B cell (primary cell): Measurements from ENCODE around the gene ZNF830. TPM values are rescaled to one million over a fixed set of nuclear protein-coding genes. Genes with fewer than 3 reads are reported as not detected.

Experiments used
- ATAC-seq: fragments of 200-7000 bp; cut with Tn5 transposase; one replicate; pipeline ENCODE4 v1.10.0; 2021; ENCODE audit warnings: low read depth, mild to moderate bottlenecking, moderate number of reproducible peaks, moderate library complexity
- CTCF ChIA-PET: fragments of 350-600 bp; sonication (Branson Sonifier 250); formaldehyde crosslinking; loops from one replicate; lab custom pipeline; 2021; ENCODE audit warnings: antibody characterized with exemption, inconsistent platforms; lab: Charles Lee
- POLR2A ChIA-PET: fragments of 350-600 bp; sonication (Branson Sonifier 250); formaldehyde crosslinking; loops from one replicate; lab custom pipeline; 2021; ENCODE audit warnings: antibody characterized with exemption; lab: Charles Lee
- DNase-seq: peaks from one replicate; pipeline ENCODE4 v3.0.0; 2013
- H2AFZ ChIP-seq: 2 replicates; pipeline ENCODE4 v1.6.1; 2012; ENCODE audit warnings: mild to moderate bottlenecking, low read depth, low read length; ENCODE audit not compliant: insufficient read depth, poor library complexity, severe bottlenecking
- H3K27ac ChIP-seq, 2 donors: 1 replicate in 1 of 2; 2 replicates in 1 of 2; pipeline ENCODE4 v1.5.1; 2012 to 2013; ENCODE audit warnings: low read length in 2 of 2, mild to moderate bottlenecking in 2 of 2, moderate library complexity in 1 of 2
- H3K27me3 ChIP-seq, 4 experiments: fragments of 200-600 bp in 1 of 4; sonication (generic) in 1 of 4; replicated peaks in 1 of 4; 1 replicate in 2 of 4; 2 replicates in 2 of 4; pipeline versions ENCODE4 v1.6.1 to v1.7.0; 2013 to 2016; ENCODE audit warnings: low read length in 3 of 4, mild to moderate bottlenecking in 2 of 4, mixed read lengths in 1 of 4, moderate library complexity in 1 of 4; ENCODE audit not compliant: insufficient read depth in 4 of 4, control insufficient read depth in 3 of 4; ENCODE audit errors: control extremely low read depth in 1 of 4
- H3K36me3 ChIP-seq, 2 experiments: replicated peaks in 1 of 2; 1 replicate in 1 of 2; 2 replicates in 1 of 2; pipeline versions ENCODE4 v1.6.1 to v1.7.1; 2013; ENCODE audit warnings: low read length in 1 of 2; ENCODE audit not compliant: insufficient read depth in 2 of 2, control insufficient read depth in 1 of 2; ENCODE audit errors: control extremely low read depth in 1 of 2, extremely low read depth in 1 of 2
- H3K4me1 ChIP-seq, 2 donors: fragments of 200-600 bp in 1 of 2; sonication (generic) in 1 of 2; 1 replicate in 1 of 2; 2 replicates in 1 of 2; pipeline versions ENCODE4 v1.5.1 to v1.6.1; 2013 to 2017; ENCODE audit warnings: low read length in 2 of 2; ENCODE audit not compliant: control insufficient read depth in 2 of 2, insufficient read depth in 2 of 2
- H3K4me2 ChIP-seq: replicated peaks from 2 replicates; pipeline ENCODE3; 2012; ENCODE audit warnings: mild to moderate bottlenecking, low read depth, low read length; ENCODE audit not compliant: poor library complexity, severe bottlenecking
- H3K4me3 ChIP-seq, 5 experiments: fragments of 200-600 bp in 1 of 5; sonication (generic) in 1 of 5; 1 replicate in 3 of 5; 2 replicates in 2 of 5; pipeline versions ENCODE4 v1.5.1 to v1.7.0; 2011 to 2016; ENCODE audit warnings: low read length in 4 of 5, mild to moderate bottlenecking in 4 of 5, low read depth in 2 of 5, control low read depth in 1 of 5, moderate library complexity in 1 of 5; ENCODE audit not compliant: insufficient read depth in 1 of 5; ENCODE audit errors: control extremely low read depth in 1 of 5, extremely low read depth in 1 of 5
- H3K79me2 ChIP-seq: fragments of 200-600 bp; sonication (generic); one replicate; pipeline ENCODE4 v1.6.0; 2016; ENCODE audit warnings: low read length; ENCODE audit not compliant: control insufficient read depth, insufficient read depth
- H3K9ac ChIP-seq: fragments of 200-600 bp; sonication (generic); 2 replicates; pipeline ENCODE4 v1.6.1; 2017; ENCODE audit warnings: mild to moderate bottlenecking, low read length, moderate library complexity
- H3K9me3 ChIP-seq, 3 donors: one replicate each; pipeline versions ENCODE4 v1.6.1 to v1.7.1; 2013; ENCODE audit warnings: low read length in 2 of 3; ENCODE audit not compliant: control insufficient read depth in 2 of 3, insufficient read depth in 1 of 3; ENCODE audit errors: control extremely low read depth in 1 of 3
- H4K20me1 ChIP-seq: 2 replicates; pipeline ENCODE4 v1.6.0; 2012; ENCODE audit warnings: mild to moderate bottlenecking, low read length; ENCODE audit not compliant: insufficient read depth, control insufficient read depth, poor library complexity, severe bottlenecking
- H3K27ac Mint-ChIP-seq: one replicate; pipeline ENCODE4 v1.8.0; 2021; ENCODE audit warnings: mixed read lengths
- H3K27me3 Mint-ChIP-seq: one replicate; pipeline ENCODE4 v1.8.0; 2021; ENCODE audit warnings: mixed read lengths
- H3K4me1 Mint-ChIP-seq: one replicate; pipeline ENCODE4 v1.8.0; 2021; ENCODE audit warnings: mixed read lengths
- H3K4me3 Mint-ChIP-seq: one replicate; pipeline ENCODE4 v1.8.0; 2021; ENCODE audit warnings: mixed read lengths
- H3K9me3 Mint-ChIP-seq: one replicate; pipeline ENCODE4 v1.8.0; 2022; ENCODE audit warnings: mixed read lengths; ENCODE audit not compliant: insufficient read depth
- CTCF ChIP-seq: fragments of 200-600 bp; IDR thresholded peaks from one replicate; pipeline ENCODE4 v1.8.0; 2022; ENCODE audit warnings: antibody characterized with exemption, mild to moderate bottlenecking
- EZH2 ChIP-seq: IDR thresholded peaks from 2 replicates; pipeline ENCODE4 v1.6.1; 2012; ENCODE audit warnings: borderline replicate concordance, low read depth, mild to moderate bottlenecking, moderate library complexity, low read length; ENCODE audit not compliant: insufficient read depth, poor library complexity, severe bottlenecking
- WGBS: methylation state at CpG from one replicate; pipeline ENCODE4 v1.1.5; 2013; ENCODE audit warnings: missing lambda C conversion rate; ENCODE audit not compliant: insufficient coverage; 5-methylcytosine and 5-hydroxymethylcytosine counted together
- intact Hi-C: fragments of 100-400 bp; cut with micrococcal nuclease; formaldehyde crosslinking; loops from one replicate; pipeline ENCODE4 v1.10.0; 2022
- polyA plus RNA-seq: library from polyadenylated mRNA; depleted of rRNA; stranded (reverse); fragments of >200 nt; gene quantifications from 2 replicates; pipeline ENCODE4 v1.2.3, GENCODE V29; 2012
- total RNA-seq, 2 donors: library from RNA; stranded (reverse); fragments of 120-200 nt in 1 of 2; gene quantifications; 1 replicate in 1 of 2; 2 replicates in 1 of 2; pipeline versions ENCODE4 v1.2.3 to v1.2.4, GENCODE V29; 2013 to 2022

Gene ZNF830
- total and polyA plus RNA-seq, 2 donors (not counting 1 experiment from before 2014, with no cell fraction given): 9.3 to 44.6 TPM

DNA sequence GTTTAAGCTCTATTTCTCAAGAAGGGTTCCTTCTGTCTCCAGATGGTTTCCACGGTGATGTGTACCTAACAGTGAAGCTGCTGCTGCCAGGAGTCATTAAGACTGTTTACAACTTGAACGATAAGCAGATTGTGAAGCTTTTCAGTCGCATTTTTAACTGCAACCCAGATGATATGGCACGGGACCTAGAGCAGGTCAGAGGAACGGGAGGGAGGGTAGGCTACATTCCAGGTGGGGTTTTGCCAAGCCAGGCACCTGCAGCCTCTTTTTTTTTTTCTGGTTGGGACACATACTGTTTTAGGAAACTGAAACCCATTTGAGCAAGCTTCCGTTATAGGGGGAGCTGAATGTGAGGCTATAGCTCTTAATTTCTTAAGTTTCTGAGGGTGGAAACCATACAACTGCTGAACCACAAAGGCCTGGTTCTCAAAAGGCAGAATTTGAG lies 29.6 kb downstream of the ZNF830 start:
- CTCF ChIA-PET: interaction anchor here (0.7 to 2.0 kb wide), 6 partner anchors 9 to 571 kb away, joined by 3 to 9 read pairs (median 4); partner anchors contain the start of gene LIG3

DNA sequence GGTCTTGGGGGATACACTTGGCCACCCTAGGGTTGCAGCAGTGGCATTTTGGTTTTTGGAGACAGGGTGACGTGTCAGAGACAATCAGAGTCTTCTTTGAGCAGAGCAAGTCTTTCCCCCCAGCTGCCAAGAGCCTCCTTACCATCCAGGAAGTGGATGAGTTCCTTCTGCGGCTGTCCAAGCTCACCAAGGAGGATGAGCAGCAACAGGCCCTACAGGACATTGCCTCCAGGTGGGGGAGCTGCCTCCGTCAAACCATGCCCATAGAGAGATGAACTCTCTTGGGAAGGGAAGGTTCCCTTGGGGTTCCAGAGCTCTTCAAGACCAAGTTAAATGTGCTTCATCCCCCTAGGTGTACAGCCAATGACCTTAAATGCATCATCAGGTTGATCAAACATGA lies 30.3 kb downstream of the ZNF830 start:
- Mint-ChIP-seq H3K27me3 (no peaks in the 10 kb centered on the region), H3K4me3 (no peak overlapping the region), H3K4me1 (no peaks in the 10 kb centered on the region), H3K27ac (no peak overlapping the region), H3K9me3 (no peaks in the 10 kb centered on the region)
- Histone ChIP-seq H2AFZ (no peak overlapping the region), H3K27me3 (no peaks in the 10 kb centered on the region), H3K9ac (no peak overlapping the region), H3K4me1 (no peaks in the 10 kb centered on the region), H3K4me3 (no peak overlapping the region), H3K79me2 (peaks cover 4% of the 10 kb centered on the region), H3K9me3 (no peaks in the 10 kb centered on the region), H3K27ac (no peak overlapping the region), H3K36me3 (peaks cover 0 to 70% of the 10 kb centered on the region in 2 experiments), H4K20me1 (no peaks in the 10 kb centered on the region), H3K4me2 (no peak overlapping the region)
- DNase-seq: no peak
- ChIA-PET CTCF (interaction anchor here (1.1 to 2.0 kb wide), 5 partner anchors 8 to 127 kb away, joined by 3 to 9 read pairs (median 5); partner anchors contain the start of gene LIG3), POLR2A (no interaction called here)
- 100% methylated on average over 2 of the region's 3 CpGs for WGBS
- intact Hi-C loops: no loop called here
- no peak for ATAC-seq
- no peak for TF ChIP-seq EZH2
- no peak for TF ChIP-seq CTCF

More for the DNA sequence above, 29.6 kb downstream of the ZNF830 start:
- H3K79me2 ChIP-seq: peaks cover 8% of the 10 kb centered on the region
- H3K36me3 ChIP-seq: peaks cover 0 to 71% of the 10 kb centered on the region in 2 experiments
- Mint-ChIP-seq H3K27me3 (no peaks in the 10 kb centered on the region), H3K9me3 (no peaks in the 10 kb centered on the region), H3K27ac (no peak overlapping the region), H3K4me3 (no peak overlapping the region), H3K4me1 (no peaks in the 10 kb centered on the region)
- ATAC-seq: no peak
- POLR2A ChIA-PET: no interaction called here
- no peaks in the 10 kb centered on the region for H3K27me3 ChIP-seq
- no peak overlapping the region for H3K9ac ChIP-seq
- no peak for DNase-seq
- no peaks in the 10 kb centered on the region for H4K20me1 ChIP-seq
- no peaks in the 10 kb centered on the region for H3K9me3 ChIP-seq
- TF ChIP-seq EZH2: no peak
- TF ChIP-seq CTCF: no peak
- no peak overlapping the region for H3K4me2 ChIP-seq
- intact Hi-C loops: no loop called here
- no peak overlapping the region for H3K4me3 ChIP-seq
- no peak overlapping the region for H2AFZ ChIP-seq
- no peak overlapping the region for H3K27ac ChIP-seq
- 79% methylated on average over 6 of the region's 6 CpGs for WGBS
- H3K4me1 ChIP-seq: no peaks in the 10 kb centered on the region
